IPS DF 19.7 (cell line): ENCODE results near the gene COLEC12.

Experiments
- DNase-seq: peaks from one replicate; pipeline ENCODE4 v3.0.0-alpha.2; 2013; ENCODE audit warnings: low read depth, low spot score

COLEC12 gene

GRCh38 chr18:389658-390357 lies 110.7 kb downstream of the COLEC12 start:
- DNase-seq, result no peak

DNA sequence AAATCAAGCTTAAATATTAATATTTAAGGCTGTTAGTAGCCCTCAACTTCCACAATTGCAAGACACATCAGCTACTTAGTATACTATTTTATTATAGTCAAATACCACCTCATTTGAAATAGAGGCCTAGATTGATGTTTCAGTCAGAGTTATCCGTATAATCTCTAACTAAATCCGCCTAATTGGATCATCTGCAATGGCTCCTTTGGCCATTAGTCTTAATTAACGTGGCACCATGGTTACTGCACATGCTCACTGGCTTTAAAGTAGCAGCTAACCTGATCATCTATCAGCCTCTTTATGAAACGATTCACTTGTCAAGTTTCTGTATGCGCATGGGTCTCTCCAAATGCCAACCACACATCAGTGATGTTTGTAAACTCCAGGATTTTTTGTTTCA lies 112.3 kb downstream of the COLEC12 start:
- no peak for DNase-seq

- DNase-seq, result no peak
Observed at GRCh38 chr18:386994-387393, 113.5 kb downstream of the COLEC12 start.

DNA sequence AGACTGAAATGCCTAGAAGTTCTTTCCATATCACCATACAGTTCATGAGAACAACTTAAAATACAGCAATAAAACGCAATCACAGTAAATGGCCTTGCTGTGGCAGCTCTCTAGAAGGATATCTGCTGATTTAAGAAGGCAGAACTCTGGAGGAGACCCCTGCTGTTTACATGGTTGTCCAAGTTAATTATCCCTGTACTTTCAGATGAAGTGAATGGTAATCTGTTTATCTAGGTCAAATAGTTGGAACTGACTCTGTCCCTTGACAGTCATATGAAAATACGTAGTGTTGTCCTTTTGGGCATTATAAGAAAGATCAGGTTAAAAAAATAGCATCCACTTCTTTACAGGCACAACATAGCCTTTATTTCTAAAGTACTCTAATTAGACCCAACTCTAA lies 115.6 kb downstream of the COLEC12 start:
- no peak for DNase-seq

GRCh38 chr18:383135-383534 lies 117.4 kb downstream of the COLEC12 start:
- DNase-seq, result no peak

GRCh38 chr18:382423-382984 lies 118.0 kb downstream of the COLEC12 start:
- no peak for DNase-seq

DNA sequence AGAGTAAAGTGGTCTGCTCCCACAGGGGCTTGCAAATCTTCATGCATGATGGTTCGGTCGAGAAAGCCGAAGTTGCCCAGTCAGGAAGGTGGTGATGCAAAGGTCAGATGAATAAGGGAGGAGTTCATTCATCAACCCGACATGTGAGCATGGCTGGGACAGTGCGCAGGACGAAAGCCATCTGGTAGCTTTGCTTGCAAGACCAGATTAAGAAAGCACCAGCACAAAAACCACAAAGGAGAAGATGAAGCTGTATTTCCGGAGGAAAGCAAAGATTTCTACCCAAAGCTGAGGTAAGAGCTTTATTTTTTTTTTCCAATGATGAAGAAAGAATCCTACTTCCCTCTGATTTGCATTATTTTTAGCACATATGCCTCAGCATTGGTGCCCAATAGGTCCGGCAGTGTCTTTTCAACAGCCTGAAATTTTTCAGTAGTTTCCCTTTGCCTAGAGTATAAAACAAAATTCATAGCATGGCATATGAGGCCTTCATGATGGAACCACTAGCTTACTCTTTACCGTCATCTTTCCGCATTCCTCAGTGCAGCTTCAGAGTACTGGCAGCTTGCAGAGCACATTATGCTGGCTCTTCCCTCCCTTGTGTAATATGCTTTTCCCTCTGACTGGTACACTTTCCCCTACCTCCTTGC lies 120.7 kb downstream of the COLEC12 start:
- no peak for DNase-seq

GRCh38 chr18:378079-378478 lies 122.4 kb downstream of the COLEC12 start:
- DNase-seq, result no peak

GRCh38 chr18:377088-377487 lies 123.4 kb downstream of the COLEC12 start:
- no peak for DNase-seq

DNA sequence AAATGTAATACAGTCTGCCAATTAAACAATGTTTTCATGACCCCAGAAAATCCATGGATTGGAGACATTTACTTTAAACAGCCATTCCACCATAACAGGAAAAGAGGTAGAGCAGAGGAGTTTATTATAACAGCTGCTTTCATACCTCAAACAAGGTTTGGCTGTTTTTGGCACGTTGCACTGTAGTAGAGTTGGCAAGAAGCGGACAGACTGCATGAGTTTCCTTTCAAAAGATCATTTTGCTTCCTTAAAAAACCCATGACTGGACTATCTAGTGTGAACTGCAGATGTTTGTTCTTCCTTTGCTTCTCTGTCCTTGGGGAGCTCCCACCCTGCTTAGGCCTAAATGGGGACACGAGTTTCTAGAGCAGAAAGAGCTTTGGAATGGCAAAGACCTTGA lies 124.2 kb downstream of the COLEC12 start:
- DNase-seq, result no peak

DNA sequence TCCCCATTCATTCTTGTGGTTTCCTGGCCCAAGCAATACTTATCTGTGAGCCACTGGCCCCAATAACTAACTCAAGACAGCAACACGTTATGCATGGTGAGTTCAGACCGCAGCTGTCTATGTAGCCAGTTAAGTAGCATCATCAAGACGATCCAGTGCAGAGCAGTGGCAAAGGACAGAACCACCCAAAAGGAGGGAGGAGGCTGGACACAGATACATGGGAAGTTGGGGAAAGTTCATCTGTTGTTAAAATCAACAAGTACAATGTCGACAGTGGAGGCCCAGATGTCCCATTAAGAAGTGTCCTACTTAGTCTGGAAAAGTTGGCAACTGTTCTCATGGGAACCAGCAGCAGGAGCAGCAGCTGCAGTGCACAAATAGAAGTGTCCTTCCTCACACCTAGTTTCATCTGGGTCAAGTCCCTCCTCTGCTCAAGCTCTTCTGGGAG lies 125.8 kb downstream of the COLEC12 start:
- DNase-seq, result no peak

DNA sequence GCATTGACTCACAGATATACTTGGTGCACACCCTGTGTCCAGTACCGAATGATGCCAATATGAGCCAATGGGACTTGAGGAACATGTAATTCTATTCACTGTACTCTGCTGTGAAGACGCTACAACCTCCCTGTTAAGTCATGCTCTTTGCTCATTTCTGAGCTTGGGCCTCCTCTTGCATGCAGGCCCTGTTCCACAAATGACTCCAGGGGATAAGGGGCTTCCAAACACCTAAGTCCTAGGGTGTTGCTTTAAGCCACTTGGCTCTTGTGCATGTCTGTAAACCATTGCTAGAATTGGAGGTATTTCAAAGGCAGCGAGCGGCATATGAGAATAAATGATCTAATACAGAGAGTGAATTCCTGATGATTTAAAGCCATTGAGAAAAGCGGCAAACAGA lies 126.7 kb downstream of the COLEC12 start:
- no peak for DNase-seq

DNA sequence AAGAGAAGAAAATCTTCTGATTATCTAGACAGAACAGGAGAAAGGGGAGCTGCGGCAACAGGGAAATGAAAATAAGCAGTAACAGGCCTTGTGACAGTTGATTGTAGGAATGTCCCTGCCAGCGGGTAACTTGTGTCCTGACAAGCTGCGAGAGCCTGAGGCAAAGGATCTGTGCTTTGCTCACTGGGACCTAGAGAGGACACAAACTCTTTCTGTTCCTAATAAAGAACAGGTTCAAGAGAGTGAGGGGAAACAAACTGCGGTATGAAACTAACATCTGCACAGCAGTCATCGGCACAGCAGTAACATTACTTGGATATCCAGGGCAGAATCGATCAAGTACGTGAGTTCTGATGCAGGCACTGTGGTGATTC lies 128.9 kb downstream of the COLEC12 start:
- no peak for DNase-seq

GRCh38 chr18:370751-371608 lies 129.5 kb downstream of the COLEC12 start:
- no peak for DNase-seq

DNA sequence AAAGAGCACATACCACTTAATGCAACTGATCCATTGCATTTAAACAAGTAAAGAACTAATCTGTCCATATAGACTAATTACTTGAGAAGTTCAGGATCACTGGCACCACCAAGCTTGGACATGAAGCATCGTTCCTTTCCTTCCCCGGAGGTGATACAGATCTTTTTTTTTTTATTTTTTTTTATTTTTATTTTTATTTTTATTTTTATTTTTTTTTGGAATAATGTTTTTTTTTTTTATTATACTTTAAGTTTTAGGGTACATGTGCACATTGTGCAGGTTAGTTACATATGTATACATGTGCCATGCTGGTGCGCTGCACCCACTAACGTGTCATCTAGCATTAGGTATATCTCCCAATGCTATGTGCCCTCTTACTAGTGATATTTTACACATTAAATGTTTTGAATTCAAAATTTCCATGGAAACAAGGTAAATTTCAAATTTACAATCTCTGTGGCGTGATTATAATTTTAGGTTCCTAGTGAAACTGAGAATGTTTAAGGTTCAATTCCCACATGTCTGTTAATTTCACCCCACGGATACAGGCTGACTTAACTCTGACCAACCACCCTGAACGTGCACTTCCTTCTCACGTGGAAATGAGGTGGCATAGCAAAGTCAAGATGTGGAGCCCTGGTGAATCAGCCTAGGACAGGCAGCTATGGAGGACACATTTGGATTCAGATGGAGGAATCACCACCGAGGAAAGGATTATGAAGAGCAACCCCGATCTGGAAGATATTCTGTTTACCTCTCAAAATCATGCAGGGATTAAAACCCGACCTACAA lies 131.1 kb downstream of the COLEC12 start:
- no peak for DNase-seq

GRCh38 chr18:366466-367061 lies 133.9 kb downstream of the COLEC12 start:
- no peak for DNase-seq

GRCh38 chr18:365651-366050 lies 134.8 kb downstream of the COLEC12 start:
- DNase-seq, result no peak

- no peak for DNase-seq
Observed at GRCh38 chr18:364256-364826, 136.2 kb downstream of the COLEC12 start.

- no peak for DNase-seq
Observed at GRCh38 chr18:363301-364085, 137.0 kb downstream of the COLEC12 start.
